GM18861 (cell line): ENCODE data around the gene TCEANC2.

ENCODE experiments used
- ATAC-seq: cut with Tn5 transposase; IDR thresholded peaks from one replicate; pipeline ENCODE4 v1.9.1; 2021; ENCODE audit not compliant: unreplicated experiment

The TCEANC2 gene

DNA sequence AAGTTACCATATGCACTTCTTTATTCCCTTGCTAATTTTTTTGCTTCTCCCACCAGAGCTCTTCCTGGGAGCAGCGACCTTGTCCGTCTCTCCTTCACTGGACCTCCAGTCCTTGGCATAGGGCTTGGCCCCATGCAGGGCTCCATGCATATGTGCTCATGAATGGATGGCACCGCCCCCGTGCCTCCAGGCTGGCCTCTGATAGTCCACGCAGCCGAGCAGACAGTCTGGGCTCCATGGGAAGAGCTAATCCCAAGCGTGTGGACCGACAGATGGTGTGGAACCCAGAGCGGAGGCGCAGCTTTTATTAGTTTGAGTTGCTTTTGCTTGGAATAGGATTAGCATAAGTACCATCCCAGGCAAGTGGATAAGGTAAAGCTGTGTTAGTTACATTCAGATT is 57.6 kb downstream of the TCEANC2 start:
- no peak for ATAC-seq

DNA sequence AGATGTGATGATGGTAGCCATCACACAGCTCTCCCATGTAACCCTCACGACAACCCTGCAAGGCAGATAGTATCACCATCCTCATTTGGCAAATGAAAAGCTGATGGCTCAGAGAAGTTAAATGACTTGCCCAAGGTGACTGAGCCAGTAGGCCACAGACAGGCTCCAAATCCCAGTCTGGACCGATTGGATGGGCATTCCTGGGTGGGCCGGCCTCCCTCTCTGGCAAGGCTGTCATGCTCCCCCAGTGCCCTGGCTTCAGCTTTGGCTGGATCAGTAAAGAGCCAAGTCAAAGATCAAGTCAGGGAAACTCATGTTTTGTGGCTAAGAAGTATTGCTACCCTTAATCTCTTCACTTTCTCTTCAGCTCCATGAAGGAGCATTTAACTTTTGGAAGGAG is 58.2 kb downstream of the TCEANC2 start:
- ATAC-seq = no peak

DNA sequence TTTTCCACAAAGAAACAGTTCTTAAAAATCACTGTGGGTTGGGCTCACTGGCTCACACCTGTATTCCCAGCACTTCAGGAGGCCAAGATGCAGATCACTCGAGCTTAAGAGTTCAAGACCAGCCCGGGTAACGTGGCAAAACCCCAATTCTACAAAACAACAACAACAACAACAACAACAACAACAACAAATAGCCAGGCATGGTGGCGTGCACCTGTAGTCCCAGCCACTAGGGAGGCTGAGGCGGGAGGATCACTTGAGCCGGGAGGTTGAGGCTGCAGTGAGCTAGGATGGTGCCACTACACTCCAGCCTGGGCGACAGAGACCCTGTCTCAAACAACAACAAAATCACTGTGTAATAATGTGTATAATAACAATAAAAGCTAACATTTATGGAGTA is 58.6 kb downstream of the TCEANC2 start:
- ATAC-seq = no peak

DNA sequence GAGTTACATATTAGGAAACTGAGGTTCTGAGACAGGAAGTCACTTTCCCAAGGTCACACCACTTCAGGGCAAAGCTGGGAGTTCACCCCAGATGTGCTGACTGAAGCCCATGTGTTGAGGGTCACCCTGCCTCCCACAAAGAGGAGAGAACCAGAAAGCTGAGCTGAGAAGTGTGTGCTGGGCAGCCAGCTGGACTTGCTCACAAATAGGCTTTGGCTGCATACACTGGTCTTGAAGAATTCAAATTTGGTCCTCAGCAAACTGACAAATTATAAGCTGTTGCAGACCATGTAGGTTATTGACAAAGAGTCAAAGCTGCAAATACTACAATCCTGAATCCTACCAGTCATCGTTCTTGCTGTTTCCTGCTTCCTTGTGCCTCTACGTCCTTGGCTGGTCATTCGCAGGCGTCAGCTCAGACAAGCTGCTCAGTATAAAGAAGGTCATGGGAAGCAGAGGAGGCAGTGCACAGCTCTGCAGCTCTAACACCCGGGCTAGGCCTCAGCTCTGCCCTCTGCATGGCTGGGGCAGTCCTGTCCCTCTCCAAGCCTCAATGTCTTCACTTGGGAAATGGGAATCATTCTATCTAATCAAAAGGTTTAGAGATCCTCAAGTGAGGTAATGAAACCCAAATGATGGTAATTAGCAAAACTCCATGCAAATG is 59.4 kb downstream of the TCEANC2 start:
- ATAC-seq = no peak

DNA sequence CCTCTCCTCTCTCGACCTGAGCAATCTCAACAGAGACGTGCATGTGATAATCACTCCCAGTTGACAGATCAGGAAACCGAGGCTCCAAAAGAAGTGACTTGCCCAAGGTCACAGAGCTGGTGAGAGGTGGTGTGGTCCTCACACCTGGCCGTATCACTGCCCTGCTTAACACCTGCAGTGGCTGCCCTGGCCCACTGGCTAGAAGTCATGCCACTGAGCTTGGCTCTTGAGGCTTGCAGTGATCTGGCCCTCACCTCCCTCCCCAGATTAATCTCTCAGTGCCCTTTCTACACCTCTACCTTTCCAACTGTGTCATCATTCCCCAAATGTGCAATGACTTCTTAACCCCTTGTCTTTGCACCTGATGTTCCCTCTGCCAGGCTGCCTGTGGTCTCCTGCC is 60.6 kb downstream of the TCEANC2 start:
- ATAC-seq = no peak

DNA sequence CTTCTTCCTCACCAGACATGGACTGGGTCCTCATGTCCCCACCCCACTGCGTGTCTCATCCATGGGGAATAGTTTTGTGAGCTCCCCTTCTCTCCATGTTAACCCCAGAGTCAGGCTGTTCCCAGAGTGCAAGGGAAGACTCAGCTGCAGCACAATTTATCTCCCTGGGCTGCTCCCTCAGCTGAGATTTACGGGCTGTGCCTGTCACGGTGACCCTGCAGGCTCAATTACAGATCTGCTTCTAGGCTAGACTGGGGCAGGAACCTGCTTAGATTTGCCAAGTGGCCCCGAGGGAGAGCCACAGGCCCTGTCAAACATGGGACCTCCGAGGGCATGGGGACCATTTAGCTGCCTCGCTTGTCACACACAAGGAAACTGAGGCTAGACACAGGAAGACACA is 61.5 kb downstream of the TCEANC2 start:
- ATAC-seq = no peak

DNA sequence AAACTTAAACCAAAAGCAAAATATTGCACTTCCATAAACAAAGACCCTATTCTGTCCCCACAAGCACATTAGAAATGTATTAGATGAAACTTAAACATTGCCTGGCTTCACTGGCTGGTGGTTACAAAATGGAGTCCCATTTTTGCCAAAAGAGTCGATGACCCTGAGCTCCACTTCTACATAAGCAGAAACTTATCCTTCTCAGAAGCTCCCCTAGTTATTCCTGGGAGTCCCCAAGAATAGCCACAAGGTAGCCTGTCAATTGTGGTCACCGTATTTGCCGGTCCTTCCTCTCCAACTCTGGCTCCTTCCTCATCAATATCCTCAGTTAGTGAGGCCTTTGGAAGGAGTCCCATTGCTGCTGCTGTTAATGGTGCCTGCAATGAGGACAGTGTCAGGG is 62.1 kb downstream of the TCEANC2 start:
- ATAC-seq = no peak

DNA sequence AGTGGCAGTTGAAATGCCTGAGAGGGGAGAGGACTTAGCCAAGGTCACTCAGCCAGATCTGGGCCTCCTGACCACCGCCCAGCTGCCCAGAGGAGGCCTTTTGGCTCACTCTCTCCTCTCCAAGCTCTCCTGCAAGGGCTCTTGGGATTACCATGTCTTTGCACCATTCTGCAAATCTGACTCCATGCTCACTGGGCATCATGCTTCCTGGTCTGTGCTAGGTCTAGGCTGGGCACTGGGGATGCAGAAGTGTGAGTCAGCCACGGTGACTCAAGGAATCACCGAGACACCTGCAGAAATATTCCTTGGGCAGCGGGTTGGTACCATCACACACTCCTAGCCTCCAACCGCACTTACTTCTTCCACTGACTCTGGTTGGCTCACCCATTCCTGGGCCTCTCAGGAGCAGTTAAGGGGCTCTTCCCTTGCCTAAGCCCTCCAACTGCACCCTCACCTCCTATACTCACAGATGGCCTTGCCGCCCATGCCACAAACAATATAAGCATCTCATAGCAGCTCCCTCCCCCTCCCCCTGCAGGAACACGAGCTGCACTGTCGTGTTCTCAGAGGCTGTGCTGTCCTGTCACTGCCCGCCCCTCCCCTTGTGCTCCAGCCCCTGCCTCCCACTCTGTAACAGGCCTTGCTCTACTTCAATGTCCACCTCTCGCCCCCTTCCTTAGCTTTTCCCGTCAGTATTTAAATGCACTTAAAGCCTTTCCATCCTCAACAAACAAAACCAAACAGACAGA is 64.6 kb downstream of the TCEANC2 start:
- no peak for ATAC-seq

DNA sequence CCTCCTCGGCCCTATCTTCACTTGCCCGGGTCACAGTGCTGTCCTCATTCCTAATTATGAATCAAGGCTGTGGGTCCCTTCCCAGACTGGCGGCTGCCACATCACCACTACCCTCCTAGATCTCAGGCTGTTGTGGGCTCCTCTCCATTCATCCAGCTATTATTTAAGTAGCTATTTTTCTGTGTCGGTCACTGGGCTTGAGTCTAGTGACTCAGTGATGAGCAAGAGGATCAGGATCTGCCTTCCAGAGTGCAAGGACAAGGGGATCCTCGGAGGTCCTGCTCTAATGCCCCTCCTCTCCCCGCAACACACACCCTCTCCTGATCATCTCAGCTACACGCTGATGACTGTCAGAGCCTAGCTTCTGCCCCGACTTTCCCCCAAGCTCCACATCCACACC is 65.3 kb downstream of the TCEANC2 start:
- no peak for ATAC-seq

DNA sequence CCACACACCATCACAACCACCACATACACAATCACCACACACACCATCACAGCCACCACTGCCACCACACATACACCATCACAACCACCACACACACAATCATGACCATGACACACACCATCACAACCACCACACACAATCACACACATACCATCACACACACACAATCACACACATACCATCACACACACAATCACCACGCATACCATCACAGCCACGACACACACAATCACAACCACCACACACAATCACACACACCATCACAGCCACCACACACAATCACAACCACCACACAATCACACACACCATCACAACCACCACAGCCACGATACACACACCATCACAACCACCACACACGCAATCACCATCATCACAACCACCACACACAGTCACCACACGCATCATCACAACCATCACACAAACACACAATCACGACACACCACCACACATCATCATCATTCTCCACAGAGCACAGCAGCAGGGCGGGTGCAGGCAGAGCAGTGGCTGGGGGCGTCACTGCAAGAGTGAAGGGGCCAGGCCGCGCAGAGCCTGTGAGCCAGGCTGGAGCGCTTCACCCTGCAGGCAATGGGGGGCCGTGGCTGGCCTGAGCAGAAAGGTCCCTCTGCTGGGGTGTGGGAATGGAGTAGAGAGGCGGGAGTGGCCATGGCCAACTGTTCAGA is 66.8 kb downstream of the TCEANC2 start:
- ATAC-seq = no peak

DNA sequence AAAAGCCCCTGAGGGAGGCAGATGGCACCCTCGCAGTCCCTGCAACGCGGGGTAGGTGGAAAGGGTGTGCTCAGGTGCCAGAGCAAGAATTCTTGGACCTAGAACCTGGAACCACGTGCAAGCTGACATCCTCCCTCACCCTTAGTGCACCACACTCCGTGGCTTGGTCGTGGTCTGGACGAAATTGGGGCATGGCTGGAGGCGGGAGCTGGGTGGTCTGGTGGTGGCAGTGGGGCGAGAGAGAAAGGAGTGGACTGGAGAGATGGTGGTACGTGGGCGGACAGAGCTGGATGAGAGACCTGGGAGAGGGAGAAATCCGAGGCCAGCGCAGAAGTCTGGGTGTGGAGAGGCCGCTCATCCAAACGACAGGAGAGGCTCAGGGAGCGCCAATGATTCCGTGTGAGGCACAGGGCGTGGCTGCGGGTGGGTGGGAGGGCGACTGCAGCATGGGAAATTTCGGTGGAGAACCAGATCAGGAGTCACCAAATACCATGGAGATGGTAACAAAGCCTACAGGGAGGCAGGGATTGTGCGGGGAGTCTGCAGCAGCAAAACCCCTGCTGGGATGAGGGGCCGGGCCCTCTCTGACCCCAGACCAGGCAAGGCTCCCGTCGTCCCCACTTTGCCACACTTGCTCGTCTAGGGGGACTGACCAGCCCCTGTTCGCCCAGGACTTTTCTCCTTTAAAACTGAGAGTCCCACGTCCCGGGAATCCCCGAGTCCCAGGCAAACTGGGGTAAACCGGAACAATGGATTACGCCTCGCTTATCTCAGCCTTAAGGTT is 67.5 kb downstream of the TCEANC2 start:
- ATAC-seq = no peak

DNA sequence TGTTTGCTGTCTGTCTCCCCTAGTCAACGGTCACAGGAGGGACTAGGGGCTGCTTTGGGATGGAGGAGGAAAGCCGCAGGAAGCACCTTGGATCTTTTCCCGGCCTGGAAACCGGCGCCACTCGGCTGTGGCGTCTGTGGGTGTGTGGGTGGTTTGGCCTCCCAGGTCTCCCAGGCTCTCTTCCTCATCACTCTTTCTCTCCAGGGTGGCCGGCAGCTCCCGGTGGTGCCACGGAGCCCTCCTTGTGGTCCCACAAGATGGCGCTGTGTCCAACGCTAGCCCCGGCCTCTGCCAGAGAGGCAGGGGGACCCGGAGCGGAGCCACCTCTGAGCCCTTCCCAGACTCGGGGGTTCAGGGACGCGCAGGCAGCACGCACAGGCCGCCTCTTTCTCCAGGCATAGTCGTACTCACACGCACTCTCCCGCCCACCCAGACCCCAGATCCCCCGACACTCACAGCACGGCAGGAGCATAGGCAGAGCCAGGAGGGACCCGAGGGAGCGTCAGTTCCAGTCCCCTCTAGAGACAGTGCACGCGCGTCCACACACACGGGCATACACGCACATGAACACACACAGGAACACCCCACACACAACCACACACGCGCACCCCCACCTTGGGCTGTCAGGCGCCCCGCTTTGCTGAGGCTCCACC is 68.2 kb downstream of the TCEANC2 start:
- ATAC-seq = no peak

DNA sequence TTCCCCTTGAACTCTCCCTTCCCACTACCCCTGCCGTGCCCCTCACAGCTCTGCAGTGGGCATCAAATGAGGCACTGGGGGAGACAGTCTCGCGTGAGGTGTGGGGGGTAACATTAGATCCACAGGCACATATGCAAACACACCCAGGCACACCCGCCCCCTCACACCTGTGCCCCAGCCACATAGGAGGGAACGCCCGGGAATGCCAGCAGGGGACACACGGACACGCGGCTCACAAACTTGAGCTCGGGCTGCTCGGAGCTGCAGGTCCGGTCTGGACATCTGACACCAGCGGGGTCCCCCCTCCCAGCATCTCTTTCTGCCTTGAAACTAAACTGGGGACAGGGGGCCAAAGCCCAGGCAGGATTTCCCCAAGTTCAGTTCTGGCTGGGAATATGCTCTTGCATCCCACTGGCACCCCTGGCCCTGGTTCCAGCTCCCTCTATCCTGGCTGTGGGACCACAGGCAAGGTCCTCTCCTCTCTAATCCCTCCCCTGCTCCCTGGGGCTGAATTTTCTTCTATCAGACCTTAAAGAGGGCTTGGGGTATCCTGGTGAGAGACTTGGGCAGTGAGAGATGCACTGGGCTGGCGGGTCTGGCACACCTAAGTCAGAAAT is 68.8 kb downstream of the TCEANC2 start:
- ATAC-seq = no peak

DNA sequence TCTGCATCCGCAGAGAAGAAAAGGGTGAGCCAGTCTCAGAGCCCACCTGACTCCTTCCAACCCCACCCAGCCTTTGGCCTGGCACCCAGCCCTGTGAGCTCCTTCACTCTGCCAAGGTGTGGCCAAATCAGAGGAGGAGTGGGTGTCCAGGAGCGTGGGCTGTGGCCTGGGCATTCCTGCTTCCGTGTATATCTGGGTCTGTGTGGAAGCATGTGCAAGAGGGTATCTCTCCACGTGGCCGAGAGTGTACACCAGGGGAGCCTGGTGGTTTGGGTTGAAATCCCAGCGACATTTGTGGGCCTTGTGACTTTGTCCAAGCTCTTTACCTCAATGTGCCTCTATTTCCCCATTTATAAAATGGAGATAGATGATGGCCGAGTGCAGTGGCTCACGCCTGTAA is 69.6 kb downstream of the TCEANC2 start:
- no peak for ATAC-seq

DNA sequence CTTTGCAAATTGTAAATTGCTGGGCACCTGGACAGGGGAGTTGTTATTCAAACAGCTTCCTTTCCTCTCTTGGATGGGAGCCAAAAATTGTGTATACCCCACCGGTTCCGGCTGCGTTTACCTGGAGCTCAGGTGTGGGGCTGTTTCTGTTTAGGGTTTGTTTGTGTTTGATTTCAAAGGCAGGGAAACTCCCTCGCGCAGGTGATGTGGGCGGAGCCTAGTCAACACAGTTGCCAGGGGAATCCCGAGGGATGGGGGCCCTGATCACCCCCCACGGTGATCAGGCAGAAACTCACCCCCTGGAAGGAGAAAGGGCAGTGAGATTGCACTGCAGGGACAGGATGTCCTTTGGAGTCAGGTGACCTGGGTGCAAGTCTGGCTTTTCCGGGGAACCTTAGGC is 71.1 kb downstream of the TCEANC2 start:
- ATAC-seq = no peak

DNA sequence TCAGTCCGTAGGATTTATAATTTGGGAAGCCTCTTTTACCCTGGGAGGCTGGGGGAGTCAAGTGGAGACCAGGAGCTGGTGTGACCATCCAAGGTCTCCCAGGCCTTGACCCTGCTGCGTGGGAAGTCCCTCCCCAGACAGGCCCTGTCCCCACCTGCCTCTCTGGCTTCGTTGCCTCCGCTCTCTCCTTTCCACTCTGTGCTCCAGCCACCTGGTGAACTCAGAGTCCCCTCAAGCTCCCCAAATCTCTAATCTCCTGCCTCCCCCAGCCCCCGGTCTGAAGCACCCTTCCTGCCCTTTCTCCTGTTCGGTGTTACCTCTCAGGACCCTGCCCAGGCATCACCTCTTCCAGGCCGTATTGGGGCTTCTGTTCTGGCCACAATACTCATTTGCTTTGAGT is 71.5 kb downstream of the TCEANC2 start:
- ATAC-seq = no peak

DNA sequence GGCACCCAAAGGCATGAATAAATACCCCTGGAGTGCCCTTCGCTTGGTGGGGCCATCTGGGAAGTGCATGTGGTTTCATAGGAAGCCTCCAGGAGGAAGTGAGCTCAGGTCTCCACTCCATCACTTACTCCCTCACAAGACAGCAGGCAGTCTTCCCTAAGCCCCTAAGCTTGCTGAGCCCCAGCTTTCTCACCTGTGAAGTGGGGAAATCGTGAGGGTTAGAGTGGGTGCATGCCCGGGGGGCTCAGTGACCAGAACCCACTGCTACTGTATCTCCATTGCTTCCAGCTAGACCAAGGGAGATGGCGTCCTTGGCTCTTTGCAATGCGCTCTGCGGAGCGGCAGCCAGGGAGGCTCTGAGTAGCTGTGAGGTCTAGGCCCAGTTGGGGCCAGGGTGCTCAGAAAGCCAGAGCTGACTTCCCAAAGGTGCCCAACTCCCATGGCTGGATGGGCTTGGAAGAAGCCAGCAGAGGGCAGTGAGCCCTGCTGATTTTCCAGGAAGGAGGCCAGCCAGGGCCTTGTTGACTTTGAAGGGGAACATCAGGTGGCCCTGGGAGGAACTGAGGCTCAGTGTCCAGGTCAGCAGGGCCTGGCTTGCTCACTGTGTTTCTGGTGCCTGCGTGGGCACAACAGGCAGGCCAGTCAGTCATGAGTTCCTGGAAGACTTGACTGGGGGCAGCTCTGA is 72.1 kb downstream of the TCEANC2 start:
- no peak for ATAC-seq

DNA sequence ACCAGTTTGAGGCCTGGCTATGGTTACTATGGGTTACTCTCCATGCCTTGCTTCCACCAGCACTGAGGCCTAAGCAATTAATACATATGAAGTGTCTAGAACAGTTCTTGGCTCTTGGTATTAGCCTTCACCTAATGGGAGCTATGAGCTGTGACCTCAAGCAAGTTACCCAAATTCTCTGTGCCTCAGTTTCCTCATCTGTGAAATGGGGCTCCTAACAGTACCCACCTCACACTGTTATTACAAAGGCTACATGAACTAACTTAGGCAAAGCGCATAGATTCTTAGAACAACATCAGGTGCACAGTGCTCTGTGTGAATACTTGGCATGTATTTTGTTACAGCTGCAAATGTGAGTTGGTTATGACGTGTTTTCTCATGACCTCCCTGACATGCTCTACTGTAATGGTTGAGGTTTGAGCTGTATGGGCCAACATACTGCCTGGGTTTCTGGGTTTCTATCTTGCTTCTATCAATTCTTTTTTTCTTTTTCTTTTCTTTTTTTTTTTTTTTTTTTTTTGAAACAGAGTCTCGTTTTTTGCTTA is 72.9 kb downstream of the TCEANC2 start:
- no peak for ATAC-seq

DNA sequence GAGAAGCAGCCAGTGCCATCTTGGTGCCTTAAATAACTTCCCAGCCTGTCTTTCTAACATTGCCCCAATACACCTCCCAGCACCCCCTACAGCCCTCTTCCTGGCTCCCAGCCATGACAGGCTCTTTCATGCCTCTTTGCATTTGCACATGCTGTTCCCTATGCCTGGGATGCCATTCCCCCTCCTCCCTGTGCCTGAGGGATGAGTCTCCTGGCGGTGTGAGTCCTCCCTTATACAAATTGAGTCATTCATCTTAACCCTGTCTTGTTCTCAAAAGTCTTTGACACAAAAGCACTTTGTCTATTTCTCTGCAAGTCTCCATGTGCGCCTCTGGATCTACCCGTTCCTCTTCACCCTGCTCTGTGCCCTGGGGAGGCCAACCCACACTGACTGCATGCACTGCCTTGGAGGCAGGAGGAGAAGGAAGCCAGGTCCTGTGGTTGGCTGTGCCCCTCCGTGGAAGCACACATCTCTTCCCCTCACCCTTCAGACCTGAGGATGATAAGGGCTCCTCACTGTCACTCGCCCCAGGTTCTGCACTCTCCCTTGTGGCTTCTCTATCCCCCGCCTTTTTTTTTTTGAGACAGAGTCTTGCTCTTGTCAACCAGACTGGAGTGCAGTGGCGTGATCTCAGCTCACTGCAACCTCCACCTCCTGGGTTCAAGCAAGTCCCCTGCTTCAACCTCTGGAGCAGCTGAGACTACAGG is 74.3 kb downstream of the TCEANC2 start:
- no peak for ATAC-seq
